Measurements from ENCODE around the gene MOGAT1. TPM values are rescaled to one million over a fixed set of nuclear protein-coding genes. Genes with fewer than 3 reads are reported as not detected.

Gene MOGAT1
- total RNA-seq, 1 experiment from 2014 or later = 0.22 TPM

DNA sequence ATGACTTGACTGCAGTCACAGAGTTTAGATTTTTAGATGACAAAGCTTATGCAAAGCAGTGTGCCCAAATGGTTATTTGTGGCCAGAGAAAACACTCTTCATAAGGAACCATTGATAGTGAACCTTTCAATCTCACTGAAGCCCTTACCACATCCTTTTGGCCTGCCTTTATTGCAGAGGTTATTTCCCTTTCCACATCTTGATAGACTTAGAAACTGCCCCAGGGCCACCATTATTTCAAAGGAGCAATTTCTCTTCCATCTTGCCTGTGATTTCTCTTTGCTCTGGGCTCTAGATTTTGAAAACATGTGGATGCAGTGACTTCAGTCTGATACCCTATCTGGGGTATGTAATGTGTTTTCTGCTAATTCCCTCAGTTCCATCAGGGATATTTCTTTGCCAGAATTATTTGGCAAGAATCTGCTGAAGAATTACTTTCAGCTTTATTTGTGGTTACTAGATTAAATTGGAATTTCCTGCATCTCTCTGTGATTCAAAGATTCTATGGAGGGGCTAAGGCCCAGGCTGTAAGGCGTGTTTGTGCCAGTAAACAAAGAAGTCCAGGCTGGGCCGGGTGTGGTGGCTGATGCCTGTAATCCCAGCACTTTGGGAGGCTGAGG, 51.0 kb downstream of the MOGAT1 start:
- no peak overlapping the region for H3K4me3 ChIP-seq (replicated peaks in 1 of 2; ENCODE audit: low read depth in 1 of 2, low read length in 2 of 2)
- no peak overlapping the region for H3K9ac ChIP-seq (ENCODE audit: low read length)
- TF ChIP-seq SRF (IDR thresholded peaks at IDR 0.05; ENCODE audit: low read depth) (no peak), SIN3A (IDR thresholded peaks at IDR 0.05; ENCODE audit: low read depth) (no peak), CEBPB (IDR thresholded peaks at IDR 0.05; ENCODE audit: low read depth) (no peak), ZFX (IDR thresholded peaks at IDR 0.05) (no peak), JUND (IDR thresholded peaks at IDR 0.05) (no peak), YY1 (IDR thresholded peaks at IDR 0.05; ENCODE audit: extremely low read depth, insufficient replicate concordance, low read depth, low read length) (no peak), EZH2 (IDR thresholded peaks at IDR 0.05) (no peak)
- TF ChIP-seq, protein P1, sequence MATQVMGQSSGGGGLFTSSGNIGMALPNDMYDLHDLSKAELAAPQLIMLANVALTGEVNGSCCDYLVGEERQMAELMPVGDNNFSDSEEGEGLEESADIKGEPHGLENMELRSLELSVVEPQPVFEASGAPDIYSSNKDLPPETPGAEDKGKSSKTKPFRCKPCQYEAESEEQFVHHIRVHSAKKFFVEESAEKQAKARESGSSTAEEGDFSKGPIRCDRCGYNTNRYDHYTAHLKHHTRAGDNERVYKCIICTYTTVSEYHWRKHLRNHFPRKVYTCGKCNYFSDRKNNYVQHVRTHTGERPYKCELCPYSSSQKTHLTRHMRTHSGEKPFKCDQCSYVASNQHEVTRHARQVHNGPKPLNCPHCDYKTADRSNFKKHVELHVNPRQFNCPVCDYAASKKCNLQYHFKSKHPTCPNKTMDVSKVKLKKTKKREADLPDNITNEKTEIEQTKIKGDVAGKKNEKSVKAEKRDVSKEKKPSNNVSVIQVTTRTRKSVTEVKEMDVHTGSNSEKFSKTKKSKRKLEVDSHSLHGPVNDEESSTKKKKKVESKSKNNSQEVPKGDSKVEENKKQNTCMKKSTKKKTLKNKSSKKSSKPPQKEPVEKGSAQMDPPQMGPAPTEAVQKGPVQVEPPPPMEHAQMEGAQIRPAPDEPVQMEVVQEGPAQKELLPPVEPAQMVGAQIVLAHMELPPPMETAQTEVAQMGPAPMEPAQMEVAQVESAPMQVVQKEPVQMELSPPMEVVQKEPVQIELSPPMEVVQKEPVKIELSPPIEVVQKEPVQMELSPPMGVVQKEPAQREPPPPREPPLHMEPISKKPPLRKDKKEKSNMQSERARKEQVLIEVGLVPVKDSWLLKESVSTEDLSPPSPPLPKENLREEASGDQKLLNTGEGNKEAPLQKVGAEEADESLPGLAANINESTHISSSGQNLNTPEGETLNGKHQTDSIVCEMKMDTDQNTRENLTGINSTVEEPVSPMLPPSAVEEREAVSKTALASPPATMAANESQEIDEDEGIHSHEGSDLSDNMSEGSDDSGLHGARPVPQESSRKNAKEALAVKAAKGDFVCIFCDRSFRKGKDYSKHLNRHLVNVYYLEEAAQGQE (IDR thresholded peaks at IDR 0.05; ENCODE audit: low read depth) = no peak
- RAD21 ChIA-PET (ENCODE audit: low non-redundant PET in 1 of 2, low total read pairs in 2 of 2, uncharacterized antibody in 2 of 2, unreplicated experiment in 2 of 2) = no interaction called here
- DNase-seq (ENCODE audit: low read depth, low spot score) (no peak), ATAC-seq (no peak)
- no peaks in the 10 kb centered on the region for H4K20me1 ChIP-seq (ENCODE audit: insufficient read depth)
- H2AFZ ChIP-seq (ENCODE audit: low read depth, low read length, poor library complexity, severe bottlenecking) = no peak overlapping the region
- H3K9me3 ChIP-seq (ENCODE audit: control insufficient read depth in 1 of 2, insufficient read depth in 1 of 2, low read depth in 1 of 2, low read length in 2 of 2) = no peaks in the 10 kb centered on the region
- H3K79me2 ChIP-seq (ENCODE audit: insufficient read depth, low read length) = no peaks in the 10 kb centered on the region
- H3K27ac ChIP-seq (ENCODE audit: low read depth, low read length) = no peak overlapping the region
- H3K4me2 ChIP-seq (ENCODE audit: low read length) = no peak overlapping the region
- CTCF ChIA-PET = no interaction called here
- intact Hi-C loops (cut with micrococcal nuclease) = no loop called here
- no TSS peak for BruUV-seq (replicated peaks)
- no peaks in the 10 kb centered on the region for H3K9me2 ChIP-seq (ENCODE audit: insufficient read depth)
- H3K4me1 ChIP-seq (ENCODE audit: control insufficient read depth in 1 of 2, insufficient read depth in 2 of 2, low read length in 2 of 2) = no peaks in the 10 kb centered on the region
- H3K27me3 ChIP-seq (ENCODE audit: insufficient read depth, low read length) = no peaks in the 10 kb centered on the region
- POLR2A ChIA-PET = no interaction called here
- no peaks in the 10 kb centered on the region for H3K36me3 ChIP-seq (ENCODE audit: control insufficient read depth in 1 of 2, insufficient read depth in 2 of 2, low read length in 2 of 2)

All from HCT116 (cell line).